Measurements from ENCODE around the gene CALN1.

DNA sequence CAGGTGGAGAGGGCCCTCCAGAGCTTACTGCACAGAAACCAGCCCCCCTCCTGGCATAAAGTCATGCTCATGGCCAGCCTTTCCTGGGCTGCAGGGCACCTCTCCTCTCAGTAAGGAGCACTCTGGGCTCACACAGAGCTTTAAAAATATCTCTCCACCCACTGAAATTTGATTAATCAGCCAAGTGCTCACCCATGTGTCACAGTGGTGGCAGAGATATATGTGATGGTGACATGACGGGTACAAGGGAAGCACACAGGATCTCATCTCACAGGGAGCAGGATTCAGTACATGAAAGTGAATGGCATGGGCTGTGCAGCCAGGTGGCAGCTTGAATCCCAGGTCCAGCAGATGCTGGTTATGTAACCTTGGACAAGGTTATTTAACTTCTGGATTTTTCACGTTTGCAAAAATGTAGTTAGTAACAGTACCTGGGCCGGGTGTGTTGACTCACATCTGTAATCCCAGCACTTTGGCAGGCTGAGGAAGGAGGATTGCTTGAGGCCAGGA, 144.8 kb downstream of the CALN1 start:
- TF ChIP-seq, protein P1, sequence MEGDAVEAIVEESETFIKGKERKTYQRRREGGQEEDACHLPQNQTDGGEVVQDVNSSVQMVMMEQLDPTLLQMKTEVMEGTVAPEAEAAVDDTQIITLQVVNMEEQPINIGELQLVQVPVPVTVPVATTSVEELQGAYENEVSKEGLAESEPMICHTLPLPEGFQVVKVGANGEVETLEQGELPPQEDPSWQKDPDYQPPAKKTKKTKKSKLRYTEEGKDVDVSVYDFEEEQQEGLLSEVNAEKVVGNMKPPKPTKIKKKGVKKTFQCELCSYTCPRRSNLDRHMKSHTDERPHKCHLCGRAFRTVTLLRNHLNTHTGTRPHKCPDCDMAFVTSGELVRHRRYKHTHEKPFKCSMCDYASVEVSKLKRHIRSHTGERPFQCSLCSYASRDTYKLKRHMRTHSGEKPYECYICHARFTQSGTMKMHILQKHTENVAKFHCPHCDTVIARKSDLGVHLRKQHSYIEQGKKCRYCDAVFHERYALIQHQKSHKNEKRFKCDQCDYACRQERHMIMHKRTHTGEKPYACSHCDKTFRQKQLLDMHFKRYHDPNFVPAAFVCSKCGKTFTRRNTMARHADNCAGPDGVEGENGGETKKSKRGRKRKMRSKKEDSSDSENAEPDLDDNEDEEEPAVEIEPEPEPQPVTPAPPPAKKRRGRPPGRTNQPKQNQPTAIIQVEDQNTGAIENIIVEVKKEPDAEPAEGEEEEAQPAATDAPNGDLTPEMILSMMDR (conservative IDR thresholded peaks at IDR 0.05; ENCODE audit: low read depth in 2 of 2): no peak
- TF ChIP-seq EZH2 (IDR thresholded peaks at IDR 0.05; ENCODE audit: low read depth, unreplicated experiment) (no peak), POLR2AphosphoS5 (IDR thresholded peaks at IDR 0.05; ENCODE audit: low read depth) (no peak)

All from GM23338 (cell line).